ENCODE measurements around the gene NCKAP5.

GRCh38 chr2:133416736-133417135 is 151.5 kb downstream of the NCKAP5 start:
- TF ChIP-seq CTCF (conservative IDR thresholded peaks at IDR 0.05) (no peak), EZH2 (IDR thresholded peaks at IDR 0.05; ENCODE audit: low read depth) (no peak)
